Measurements from ENCODE around the gene SCAMP1. TPM values are rescaled to one million over a fixed set of nuclear protein-coding genes. Genes with fewer than 3 reads are reported as not detected.

SCAMP1 gene
- total and polyA plus RNA-seq, 2 of the 8 experiments (the other 6 are each of a cell fraction or from before 2014, with no cell fraction given), result 18.6 to 55.9 TPM

- no peak for FAIRE-seq
- Histone ChIP-seq H4K5ac (ENCODE audit: insufficient read length, low read depth, low read length) (no peak overlapping the region), H2BK12ac (ENCODE audit: low read depth, low read length) (no peak overlapping the region), H3K79me2 (ENCODE audit: control insufficient read depth in 1 of 2, insufficient read depth in 2 of 2, low read length in 2 of 2) (peaks cover 0 to 14% of the 10 kb centered on the region in 2 experiments; a peak in 1 of 4 replicates), H3K4me2 (ENCODE audit: insufficient read depth in 1 of 2, low read depth in 2 of 2, low read length in 2 of 2) (no peak overlapping the region; a peak in 2 of 4 replicates), H3K18ac (ENCODE audit: extremely low read depth, low read length) (no peak overlapping the region), H4K20me1 (replicated peaks in 1 of 2; ENCODE audit: control insufficient read depth in 1 of 2, insufficient read depth in 2 of 2, low read length in 2 of 2) (no peaks in the 10 kb centered on the region), H2BK15ac (ENCODE audit: low read length) (no peak overlapping the region), H4K91ac (replicated peaks; ENCODE audit: insufficient read length, low read length) (no peak overlapping the region), H3K27ac (ENCODE audit: low read depth, low read length) (no peak overlapping the region), H3K79me1 (ENCODE audit: low read depth, low read length) (peaks cover 4% of the 10 kb centered on the region), H3K4ac (replicated peaks; ENCODE audit: insufficient read length, low read depth, low read length) (no peak overlapping the region), H4K8ac (ENCODE audit: extremely low read depth, insufficient read depth, low read length) (no peak overlapping the region), H3K9ac (replicated peaks in 1 of 4; ENCODE audit: extremely low read depth in 1 of 4, low read depth in 3 of 4, low read length in 3 of 4) (no peak overlapping the region), H3K4me1 (replicated peaks in 1 of 4; ENCODE audit: control insufficient read depth in 3 of 4, insufficient read depth in 4 of 4, low read length in 3 of 4) (peaks cover 5 to 19% (median 6%) of the 10 kb centered on the region in 4 experiments), H3K27me3 (replicated peaks in 1 of 4; ENCODE audit: control insufficient read depth in 3 of 4, extremely low read depth in 1 of 4, insufficient read depth in 3 of 4, low read length in 3 of 4) (no peaks in the 10 kb centered on the region), H3K4me3 (ENCODE audit: extremely low read depth in 1 of 4, insufficient read depth in 2 of 4, low read depth in 3 of 4, low read length in 4 of 4) (no peak overlapping the region), H2BK5ac (ENCODE audit: low read depth, low read length) (no peak overlapping the region), H2AK5ac (ENCODE audit: low read depth, low read length) (no peak overlapping the region), H3K14ac (ENCODE audit: insufficient read length) (no peak overlapping the region), H2AFZ (ENCODE audit: low read length) (no peak overlapping the region), H3K23me2 (ENCODE audit: low read depth, low read length) (peaks cover 3% of the 10 kb centered on the region), H3K56ac (replicated peaks; ENCODE audit: insufficient read length, low read depth, low read length) (no peak overlapping the region), H2BK20ac (ENCODE audit: low read length) (no peak overlapping the region), H3K9me3 (ENCODE audit: insufficient read depth in 2 of 2, low read depth in 1 of 2, low read length in 1 of 2) (no peaks in the 10 kb centered on the region), H3K36me3 (ENCODE audit: control insufficient read depth in 2 of 4, insufficient read depth in 4 of 4, low read length in 3 of 4) (no peaks in the 10 kb centered on the region; a peak in 1 of 8 replicates), H2BK120ac (replicated peaks; ENCODE audit: low read depth, low read length) (no peak overlapping the region), H3K23ac (ENCODE audit: insufficient read length) (no peak overlapping the region)
- POLR2A ChIA-PET (ENCODE audit: partially characterized antibody), result interaction anchor here (1.3 kb wide), 1 partner anchor 8 kb away, joined by 3 read pairs; no protein-coding TSS in a partner anchor
- DNase-seq (ENCODE audit: low read depth in 1 of 2, low spot score in 2 of 2), result no peak
- CTCF ChIA-PET (ENCODE audit: partially characterized antibody), result interaction anchor here (0.6 to 4.5 kb wide), 14 partner anchors 9 to 267 kb away, joined by 3 to 31 read pairs (median 4); no protein-coding TSS in a partner anchor
- WGBS, 2 experiments (ENCODE audit: extremely low coverage in 1 of 2, insufficient coverage in 1 of 2, insufficient read length in 1 of 2, insufficient replicate concordance in 2 of 2, low coverage in 1 of 2, low lambda C conversion rate in 2 of 2, missing lambda C conversion rate in 1 of 2), result 84% methylated on average over 10 of the region's 10 CpGs; no CpG with 5 or more reads in 1 of the 2 experiments
- TF ChIP-seq CTCF (IDR thresholded peaks at IDR 0.05; ENCODE audit: control extremely low read depth in 1 of 3, insufficient read depth in 1 of 3, low read depth in 1 of 3, low read length in 3 of 3) (no peak), SP2 (IDR thresholded peaks at IDR 0.05; ENCODE audit: low read length) (no peak), E2F6 (IDR thresholded peaks at IDR 0.05) (no peak), TBP (IDR thresholded peaks at IDR 0.05; ENCODE audit: low read depth, low read length) (no peak), EZH2 (IDR thresholded peaks at IDR 0.05; ENCODE audit: low read depth, low read length, severe bottlenecking) (no peak), RNF2 (IDR thresholded peaks at IDR 0.05; ENCODE audit: borderline replicate concordance, low read depth, low read length, missing control alignments, poor library complexity, severe bottlenecking) (no peak), KDM1A (IDR thresholded peaks at IDR 0.05; ENCODE audit: borderline replicate concordance, low read length) (no peak), GABPA (IDR thresholded peaks at IDR 0.05; ENCODE audit: borderline replicate concordance, insufficient read depth, low read length) (no peak)
Measured at GRCh38 chr5:78511121-78511906, 150.9 kb downstream of the SCAMP1 start.
